GM12878 (cell line): ENCODE data around the gene TMBIM1. TPM values are rescaled to one million over a fixed set of nuclear protein-coding genes. Genes with fewer than 3 reads are reported as not detected.

Experiments used
- ATAC-seq: fragments of 200-7000 bp; cut with Tn5 transposase; 3 replicates; pipeline ENCODE4 v1.9.1; 2020; ENCODE audit warnings: mild to moderate bottlenecking, moderate library complexity
- BruUV-seq: library from RNA; stranded (reverse); fragments of 400-500 nt; replicated peaks from 2 replicates; lab custom pipeline; 2021; lab: Mats Ljungman, UMichigan
- CTCF ChIA-PET: fragments of 300-600 bp; sonication (Branson Sonifier 250); formaldehyde crosslinking; extraction: SDS; loops from one replicate; lab custom pipeline; 2021; ENCODE audit warnings: inconsistent platforms; lab: Yijun Ruan, JAX
- POLR2A ChIA-PET: fragments of 350-600 bp; formaldehyde crosslinking; extraction: SDS; loops from one replicate; lab custom pipeline; 2021; ENCODE audit warnings: inconsistent platforms; lab: Charles Lee
- RAD21 ChIA-PET: fragments of 300-600 bp; sonication (Branson Sonifier 250); formaldehyde crosslinking; loops from one replicate; lab custom pipeline; 2023; ENCODE audit warnings: antibody characterized with exemption; ENCODE audit not compliant: unreplicated experiment; lab: Charles Lee
- SMC1A ChIA-PET: fragments of 300-600 bp; sonication (Branson Sonifier 250); formaldehyde crosslinking; loops from one replicate; lab custom pipeline; 2023; ENCODE audit not compliant: unreplicated experiment, uncharacterized antibody; lab: Charles Lee
- DNase-seq: peaks from one replicate; pipeline ENCODE4 v3.0.0-alpha.2; 2011; ENCODE audit warnings: low read depth, low spot score
- FAIRE-seq: peaks from 3 replicates; lab custom pipeline; 2011; peaks lifted over from hg19 to GRCh38; lab: Jason Lieb, UNC
- H2AFZ ChIP-seq: 2 replicates; pipeline ENCODE4 v1.6.0; 2011; ENCODE audit warnings: low read depth, low read length, control low read depth; ENCODE audit not compliant: control insufficient read depth
- H3K27ac ChIP-seq: 2 replicates; pipeline ENCODE4 v1.5.1; 2011; ENCODE audit warnings: control low read depth; ENCODE audit not compliant: control insufficient read depth, insufficient read depth
- H3K27me3 ChIP-seq, 2 experiments: replicated peaks in 1 of 2; 2 replicates each; pipeline versions ENCODE4 v1.6.0 to v1.6.1; 2011; ENCODE audit warnings: low read length in 1 of 2; ENCODE audit not compliant: control insufficient read depth in 2 of 2, insufficient read depth in 2 of 2
- H3K36me3 ChIP-seq, 2 experiments: 2 replicates each; pipeline ENCODE4 v1.5.1; 2011; ENCODE audit warnings: low read length in 1 of 2; ENCODE audit not compliant: control insufficient read depth in 2 of 2, insufficient read depth in 2 of 2
- H3K4me1 ChIP-seq: 2 replicates; pipeline ENCODE4 v1.6.1; 2011; ENCODE audit warnings: mild to moderate bottlenecking, low read length, moderate library complexity, mixed read lengths; ENCODE audit not compliant: control insufficient read depth, insufficient read depth
- H3K4me2 ChIP-seq: 2 replicates; pipeline ENCODE4 v1.6.0; 2011; ENCODE audit warnings: control low read depth; ENCODE audit not compliant: control insufficient read depth, insufficient read depth
- H3K4me3 ChIP-seq: fragments of 200-600 bp; sonication (generic); 2 replicates; pipeline ENCODE4 v1.5.1; 2016
- H3K79me2 ChIP-seq: 2 replicates; pipeline ENCODE4 v1.6.0; 2011; ENCODE audit warnings: low read length; ENCODE audit not compliant: control insufficient read depth, insufficient read depth
- H3K9ac ChIP-seq: 2 replicates; pipeline ENCODE4 v1.8.0; 2011; ENCODE audit warnings: low read length, control low read depth, mixed read lengths; ENCODE audit not compliant: control insufficient read depth, insufficient read depth
- H3K9me3 ChIP-seq: replicated peaks from 3 replicates; pipeline ENCODE4 v1.5.1; 2011; ENCODE audit warnings: mild to moderate bottlenecking, low read length; ENCODE audit not compliant: control insufficient read depth, insufficient read depth
- H4K20me1 ChIP-seq: 2 replicates; pipeline ENCODE4 v1.6.0; 2011; ENCODE audit not compliant: control insufficient read depth, insufficient read depth
- BACH1 ChIP-seq: fragments of 450-650 bp; IDR thresholded peaks from 2 replicates; pipeline ENCODE4 v1.6.1; 2017; ENCODE audit warnings: mild to moderate bottlenecking, borderline replicate concordance
- CHD1 ChIP-seq: IDR thresholded peaks from 2 replicates; pipeline ENCODE4 v1.6.1; 2012; ENCODE audit warnings: low read depth, low read length, improper control_type of control experiment
- DPF2 ChIP-seq: fragments of 450-650 bp; IDR thresholded peaks from 2 replicates; pipeline ENCODE4 v1.6.1; 2017; ENCODE audit warnings: mild to moderate bottlenecking
- EP300 ChIP-seq, 2 experiments: fragments of 150-350 bp in 1 of 2; IDR thresholded peaks; 2 replicates each; pipeline ENCODE4 v1.6.1; 2011 to 2012; ENCODE audit warnings: low read depth in 2 of 2, low read length in 2 of 2, borderline replicate concordance in 1 of 2, improper control_type of control experiment in 1 of 2, inconsistent platforms in 1 of 2; ENCODE audit not compliant: control insufficient read depth in 1 of 2
- HDAC6 ChIP-seq: fragments of 200-600 bp; sonication (generic); IDR thresholded peaks from one replicate; pipeline ENCODE4 v1.8.0; 2017; ENCODE audit warnings: antibody characterized with exemption; ENCODE audit not compliant: unreplicated experiment
- HDGF ChIP-seq: fragments of 450-650 bp; IDR thresholded peaks from 2 replicates; pipeline ENCODE4 v1.6.1; 2016; ENCODE audit warnings: antibody characterized with exemption
- KDM1A ChIP-seq: fragments of 200-600 bp; sonication (generic); IDR thresholded peaks from 2 replicates; pipeline ENCODE4 v1.6.1; 2016; ENCODE audit warnings: borderline replicate concordance
- MXI1 ChIP-seq: fragments of 150-350 bp; IDR thresholded peaks from 2 replicates; pipeline ENCODE4 v1.6.1; 2011; ENCODE audit warnings: low read depth, mild to moderate bottlenecking, inconsistent platforms, low read length, improper control_type of control experiment
- NR2C2 ChIP-seq: IDR thresholded peaks from 2 replicates; pipeline ENCODE4 v1.6.1; 2011; ENCODE audit warnings: borderline replicate concordance, low read depth; ENCODE audit not compliant: control insufficient read depth, insufficient read length
- NR2F1 ChIP-seq: fragments of 450-650 bp; conservative IDR thresholded peaks from 2 replicates; pipeline ENCODE4 v1.6.1; 2017; ENCODE audit warnings: mild to moderate bottlenecking
- PAX8 ChIP-seq: fragments of 450-650 bp; IDR thresholded peaks from 2 replicates; pipeline ENCODE4 v1.6.1; 2017; ENCODE audit warnings: mild to moderate bottlenecking, moderate library complexity
- RAD21 ChIP-seq: IDR thresholded peaks from 2 replicates; pipeline ENCODE4 v1.6.1; 2011; ENCODE audit warnings: mild to moderate bottlenecking, low read depth, low read length, moderate library complexity; ENCODE audit not compliant: insufficient read depth
- RB1 ChIP-seq: fragments of 450-650 bp; formaldehyde crosslinking; IDR thresholded peaks from 2 replicates; pipeline ENCODE4 v1.6.1; 2017; ENCODE audit warnings: mild to moderate bottlenecking, borderline replicate concordance
- RFX5 ChIP-seq: IDR thresholded peaks from 2 replicates; pipeline ENCODE4 v1.6.1; 2011; ENCODE audit warnings: low read depth, low read length, improper control_type of control experiment
- SMC3 ChIP-seq: IDR thresholded peaks from 2 replicates; pipeline ENCODE4 v1.6.1; 2011; ENCODE audit warnings: low read length, improper control_type of control experiment, borderline replicate concordance
- STAT1 ChIP-seq: fragments of 450-650 bp; conservative IDR thresholded peaks from 2 replicates; pipeline ENCODE4 v1.6.1; 2014; ENCODE audit warnings: antibody characterized with exemption, mild to moderate bottlenecking
- YY1 ChIP-seq: IDR thresholded peaks from 2 replicates; pipeline ENCODE4 v1.6.1; 2011; ENCODE audit warnings: low read depth, mild to moderate bottlenecking, low read length
- ZNF24 ChIP-seq: fragments of 450-650 bp; IDR thresholded peaks from 2 replicates; pipeline ENCODE4 v1.6.1; 2017; ENCODE audit warnings: antibody characterized with exemption, mild to moderate bottlenecking
- WGBS: methylation state at CpG from one replicate; pipeline ENCODE4 v1.1.6; 2016; ENCODE audit warnings: low lambda C conversion rate; ENCODE audit not compliant: insufficient replicate concordance, insufficient coverage; ENCODE audit errors: missing lambda C conversion rate; 5-methylcytosine and 5-hydroxymethylcytosine counted together
- in situ Hi-C: fragments of 300-500 bp; cut with MboI; formaldehyde crosslinking; loops from 9 replicates; pipeline ENCODE4 v1.14.3; 2018; ENCODE audit warnings: mixed read lengths
- intact Hi-C: fragments of 100-400 bp; cut with micrococcal nuclease; formaldehyde crosslinking; loops from one replicate; pipeline ENCODE4 v1.14.2; 2022; ENCODE audit not compliant: unreplicated experiment
- polyA plus RNA-seq, 11 experiments: library from polyadenylated mRNA; depleted of rRNA in 4 of 11; unstranded in 6 of 11; stranded (reverse) in 5 of 11; fragments of >200 nt; fragmentation: Nextera tagmentation in 4 of 11; fragmentation: Illumina TruSeq in 1 of 11; extraction: Ambion mirVana in 4 of 11; extraction: Trizol in 1 of 11; gene quantifications; 1 replicate in 1 of 11; 2 replicates in 10 of 11; pipeline versions ENCODE4 v1.2.1 to v1.2.3, GENCODE V29; 2011 to 2016; ENCODE audit warnings: inconsistent platforms in 2 of 11, missing spikeins in 2 of 11, low read depth in 1 of 11
- total RNA-seq, 4 experiments: library from RNA; depleted of rRNA in 3 of 4; stranded (reverse); fragments of >200 nt in 3 of 4; fragmentation: Illumina TruSeq in 1 of 4; extraction: Trizol in 1 of 4; gene quantifications; 2 replicates each; pipeline versions ENCODE4 v1.2.1 to v1.2.3, GENCODE V29; 2013 to 2021
- TF ChIP-seq, protein P1 (sequence below): IDR thresholded peaks from 2 replicates; pipeline ENCODE4 v1.6.1; 2012; ENCODE audit warnings: low read depth, low read length, improper control_type of control experiment
- TF ChIP-seq, protein P2 (sequence below): fragments of 450-650 bp; formaldehyde crosslinking; IDR thresholded peaks from 2 replicates; pipeline ENCODE4 v1.5.0; 2022; ENCODE audit warnings: mild to moderate bottlenecking, missing genetic modification characterization

The TMBIM1 gene
- total and polyA plus RNA-seq, 10 of the 15 experiments (the other 5 are each of a cell fraction or from before 2014, with no cell fraction given) = 6.1 to 38.3 (median 26.2) TPM

DNA sequence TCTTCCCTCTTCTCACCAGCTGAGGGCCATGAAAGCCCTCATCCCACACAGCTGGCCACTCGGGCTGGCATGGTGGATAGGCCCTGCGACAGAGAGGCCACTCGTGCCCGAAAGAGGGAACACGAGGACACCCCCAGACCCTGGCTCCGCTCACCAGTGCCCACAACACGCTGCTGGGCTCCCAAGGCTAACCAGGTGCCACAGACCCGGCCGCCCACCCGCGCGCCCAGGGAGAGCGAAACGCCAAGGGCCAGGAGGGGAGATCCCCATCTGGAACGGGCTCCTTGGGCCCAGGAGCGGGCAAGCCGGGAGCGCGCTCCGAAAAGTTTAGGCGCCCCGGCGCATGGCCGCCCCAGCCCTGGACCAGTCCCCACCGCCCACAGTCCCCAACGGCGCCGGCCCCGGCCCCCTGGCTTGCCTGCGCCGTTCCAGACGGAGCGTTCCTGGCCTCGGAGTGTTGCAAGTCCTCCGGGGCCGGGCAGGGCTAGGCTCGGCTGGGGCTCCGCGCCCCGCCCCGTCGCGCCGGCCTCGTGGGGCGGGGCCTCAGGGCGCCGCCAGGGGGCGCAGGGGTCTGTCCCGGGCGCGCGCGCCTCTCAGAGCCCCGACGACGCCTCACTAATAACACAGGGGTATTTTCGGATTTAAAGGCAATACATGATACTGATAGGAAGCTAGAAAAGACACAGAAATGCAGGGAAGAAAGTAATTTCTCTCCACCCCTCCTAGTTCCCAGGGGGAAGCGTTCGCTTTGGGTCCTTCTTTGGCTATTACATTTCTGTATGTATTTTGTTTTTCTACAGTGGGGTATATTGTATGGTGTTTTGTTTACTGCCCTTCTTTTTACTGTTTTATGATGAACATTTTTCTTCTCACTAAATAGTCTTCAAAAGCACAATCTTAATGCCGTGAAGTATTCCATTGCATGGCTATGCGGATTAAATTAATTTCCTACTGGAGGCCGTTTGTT lies at the start of gene TMBIM1 (continued):
- TF ChIP-seq RB1 = peak; percentile 94; the same call in 1 of the 2 replicates
- peak; percentile 65 for TF ChIP-seq HDAC6
- TF ChIP-seq EP300 (IDR thresholded peaks at IDR 0.05; ENCODE audit: borderline replicate concordance in 1 of 2, control insufficient read depth in 1 of 2, low read depth in 2 of 2, low read length in 2 of 2) = no peak
- peak; percentile 65 for TF ChIP-seq DPF2
- TF ChIP-seq ZNF24 = 0 out of 2 replicates have a peak, but pooled peaks have one; percentile 34
- no peak for TF ChIP-seq NR2C2
- peak; percentile 39; the same call in 1 of the 2 replicates for TF ChIP-seq SMC3
- TF ChIP-seq BACH1 = peak; percentile 66; the same call in 1 of the 2 replicates
- TF ChIP-seq YY1 = peak; percentile 63
- no peak; the same call in 1 of the 2 replicates for TF ChIP-seq NR2F1
- TF ChIP-seq STAT1 = peak; percentile 87; the same call in 1 of the 2 replicates
- peak; percentile 51 for TF ChIP-seq RAD21

- DNase-seq = no peak
- no peaks in the 10 kb centered on the region for H3K9me3 ChIP-seq
- intact Hi-C loops (no loop called here), in situ Hi-C loops (no loop called here)
- ATAC-seq = no peak
- ChIA-PET POLR2A (no interaction called here), RAD21 (no interaction called here), SMC1A (no interaction called here), CTCF (no interaction called here)
- H2AFZ ChIP-seq = no peak overlapping the region
- no peak for FAIRE-seq
- no peak overlapping the region for H3K4me3 ChIP-seq
- H4K20me1 ChIP-seq = no peaks in the 10 kb centered on the region
- no peak overlapping the region for H3K27ac ChIP-seq
- no peak overlapping the region for H3K9ac ChIP-seq
- H3K36me3 ChIP-seq = no peaks in the 10 kb centered on the region
- no TSS peak for BruUV-seq
- H3K4me2 ChIP-seq = no peak overlapping the region
- WGBS = 79% methylated on average over 8 of the region's 8 CpGs
- H3K27me3 ChIP-seq = no peaks in the 10 kb centered on the region
- H3K4me1 ChIP-seq = no peaks in the 10 kb centered on the region
- H3K79me2 ChIP-seq = no peaks in the 10 kb centered on the region
- TF ChIP-seq KDM1A (no peak), RFX5 (no peak), MXI1 (no peak), CHD1 (no peak), PAX8 (no peak), HDGF (no peak), DPF2 (no peak)
- TF ChIP-seq, protein P1, sequence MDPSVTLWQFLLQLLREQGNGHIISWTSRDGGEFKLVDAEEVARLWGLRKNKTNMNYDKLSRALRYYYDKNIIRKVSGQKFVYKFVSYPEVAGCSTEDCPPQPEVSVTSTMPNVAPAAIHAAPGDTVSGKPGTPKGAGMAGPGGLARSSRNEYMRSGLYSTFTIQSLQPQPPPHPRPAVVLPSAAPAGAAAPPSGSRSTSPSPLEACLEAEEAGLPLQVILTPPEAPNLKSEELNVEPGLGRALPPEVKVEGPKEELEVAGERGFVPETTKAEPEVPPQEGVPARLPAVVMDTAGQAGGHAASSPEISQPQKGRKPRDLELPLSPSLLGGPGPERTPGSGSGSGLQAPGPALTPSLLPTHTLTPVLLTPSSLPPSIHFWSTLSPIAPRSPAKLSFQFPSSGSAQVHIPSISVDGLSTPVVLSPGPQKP = no peak
- TF ChIP-seq, protein P2, sequence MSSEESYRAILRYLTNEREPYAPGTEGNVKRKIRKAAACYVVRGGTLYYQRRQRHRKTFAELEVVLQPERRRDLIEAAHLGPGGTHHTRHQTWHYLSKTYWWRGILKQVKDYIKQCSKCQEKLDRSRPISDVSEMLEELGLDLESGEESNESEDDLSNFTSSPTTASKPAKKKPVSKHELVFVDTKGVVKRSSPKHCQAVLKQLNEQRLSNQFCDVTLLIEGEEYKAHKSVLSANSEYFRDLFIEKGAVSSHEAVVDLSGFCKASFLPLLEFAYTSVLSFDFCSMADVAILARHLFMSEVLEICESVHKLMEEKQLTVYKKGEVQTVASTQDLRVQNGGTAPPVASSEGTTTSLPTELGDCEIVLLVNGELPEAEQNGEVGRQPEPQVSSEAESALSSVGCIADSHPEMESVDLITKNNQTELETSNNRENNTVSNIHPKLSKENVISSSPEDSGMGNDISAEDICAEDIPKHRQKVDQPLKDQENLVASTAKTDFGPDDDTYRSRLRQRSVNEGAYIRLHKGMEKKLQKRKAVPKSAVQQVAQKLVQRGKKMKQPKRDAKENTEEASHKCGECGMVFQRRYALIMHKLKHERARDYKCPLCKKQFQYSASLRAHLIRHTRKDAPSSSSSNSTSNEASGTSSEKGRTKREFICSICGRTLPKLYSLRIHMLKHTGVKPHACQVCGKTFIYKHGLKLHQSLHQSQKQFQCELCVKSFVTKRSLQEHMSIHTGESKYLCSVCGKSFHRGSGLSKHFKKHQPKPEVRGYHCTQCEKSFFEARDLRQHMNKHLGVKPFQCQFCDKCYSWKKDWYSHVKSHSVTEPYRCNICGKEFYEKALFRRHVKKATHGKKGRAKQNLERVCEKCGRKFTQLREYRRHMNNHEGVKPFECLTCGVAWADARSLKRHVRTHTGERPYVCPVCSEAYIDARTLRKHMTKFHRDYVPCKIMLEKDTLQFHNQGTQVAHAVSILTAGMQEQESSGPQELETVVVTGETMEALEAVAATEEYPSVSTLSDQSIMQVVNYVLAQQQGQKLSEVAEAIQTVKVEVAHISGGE (CRISPR knock-in tag) = no peak
Observed at GRCh38 chr2:218341381-218341780, 49.1 kb upstream of the TMBIM1 start.
